HG02678 (cell line): Measurements from ENCODE around the gene NCKAP5.

Source experiments
- ATAC-seq: cut with Tn5 transposase; IDR thresholded peaks from one replicate; pipeline ENCODE4 v1.9.1; 2021; ENCODE audit warnings: mild to moderate bottlenecking, moderate library complexity; ENCODE audit not compliant: unreplicated experiment

The NCKAP5 gene

GRCh38 chr2:132752421-132753206, 815.6 kb downstream of the NCKAP5 start:
- no peak for ATAC-seq

DNA sequence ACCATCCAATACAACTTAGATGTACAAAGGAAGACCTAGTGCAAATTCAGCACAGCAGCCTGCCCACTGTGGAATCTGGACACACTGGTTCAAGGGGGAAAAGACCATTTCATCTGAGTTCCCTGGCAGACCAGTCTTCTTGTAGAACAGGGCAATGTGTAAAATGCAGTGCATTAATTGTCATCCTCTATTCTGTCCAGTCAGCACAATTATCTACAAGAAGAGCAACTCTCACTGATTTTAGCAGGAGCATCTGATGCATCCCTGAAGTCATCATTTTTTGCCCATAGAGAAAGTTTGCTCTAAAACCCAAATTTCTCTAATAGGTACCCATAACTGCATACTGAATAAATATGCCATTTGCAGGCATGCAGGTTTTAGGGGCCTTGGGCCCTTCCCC, 816.4 kb downstream of the NCKAP5 start:
- no peak for ATAC-seq

- no peak for ATAC-seq
Measured at GRCh38 chr2:132750606-132751005, 817.7 kb downstream of the NCKAP5 start.

DNA sequence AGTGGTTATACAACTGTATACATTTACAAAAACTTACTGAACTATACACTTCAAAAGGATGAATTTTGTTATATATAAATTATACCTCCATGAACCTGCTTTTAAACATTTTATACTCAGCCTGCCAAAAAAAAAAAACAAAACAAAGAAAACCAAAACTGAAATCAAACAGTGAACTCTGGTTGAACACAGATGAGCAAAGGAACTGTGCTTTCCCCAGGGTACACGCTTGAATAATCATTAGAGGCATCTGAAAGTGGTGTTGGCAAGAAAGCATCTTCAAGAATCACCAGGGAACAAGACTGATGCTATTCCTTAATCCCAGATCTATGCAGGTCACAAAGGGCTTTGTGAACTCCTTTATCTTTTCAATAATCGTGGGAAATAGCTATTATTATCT, 821.2 kb downstream of the NCKAP5 start:
- peak; percentile 84 for ATAC-seq

DNA sequence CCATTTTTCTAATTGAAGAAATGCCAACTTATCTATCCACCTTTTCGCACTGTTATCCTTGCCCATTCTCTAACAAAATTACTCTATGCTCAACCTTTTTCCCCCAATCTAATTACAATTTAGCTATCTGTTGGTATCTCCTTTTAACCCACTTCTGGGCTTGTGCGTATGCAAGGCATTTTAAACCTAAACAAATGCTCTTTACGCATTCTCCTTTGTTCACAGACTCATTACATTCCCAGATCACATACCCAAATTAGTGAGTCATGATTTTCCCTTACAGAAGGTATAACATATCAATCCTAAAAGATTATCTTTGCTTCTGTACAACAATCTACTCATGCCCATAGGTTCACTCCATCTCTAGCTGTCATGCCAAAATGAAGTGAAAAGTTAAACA, 826.5 kb downstream of the NCKAP5 start:
- ATAC-seq = no peak

DNA sequence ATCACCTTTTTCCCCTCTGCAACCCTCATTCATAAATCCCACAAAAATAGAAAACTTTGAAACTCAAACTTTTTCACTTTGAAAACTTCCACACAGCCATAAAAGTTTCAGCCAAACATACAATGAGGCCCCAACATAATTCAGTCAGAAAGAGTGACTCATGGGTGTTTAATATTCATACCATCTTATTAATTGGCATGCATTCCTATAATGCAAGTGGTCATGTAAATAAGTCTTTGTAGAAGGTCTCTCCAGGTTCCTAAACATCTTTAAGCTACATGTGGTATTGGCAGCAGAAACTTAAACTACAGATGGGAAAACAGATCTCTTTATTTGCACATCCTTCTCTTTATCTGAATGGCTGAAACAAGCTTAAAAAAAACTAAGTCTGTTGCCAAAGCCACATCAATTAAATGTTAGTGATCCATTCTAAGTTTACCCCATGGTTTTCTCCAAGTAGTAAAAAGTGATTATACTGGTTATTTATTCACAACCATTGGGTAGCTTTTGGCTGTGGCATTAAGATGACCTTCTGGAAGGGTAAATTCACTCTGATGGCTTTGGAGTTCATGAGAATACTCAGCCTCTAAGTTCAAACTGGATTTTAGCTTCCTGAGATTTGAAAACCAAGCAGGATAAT, 828.1 kb downstream of the NCKAP5 start:
- no peak for ATAC-seq

GRCh38 chr2:132738223-132738622, 830.0 kb downstream of the NCKAP5 start:
- no peak for ATAC-seq

- ATAC-seq = no peak
Measured at GRCh38 chr2:132736059-132736458, 832.2 kb downstream of the NCKAP5 start.

DNA sequence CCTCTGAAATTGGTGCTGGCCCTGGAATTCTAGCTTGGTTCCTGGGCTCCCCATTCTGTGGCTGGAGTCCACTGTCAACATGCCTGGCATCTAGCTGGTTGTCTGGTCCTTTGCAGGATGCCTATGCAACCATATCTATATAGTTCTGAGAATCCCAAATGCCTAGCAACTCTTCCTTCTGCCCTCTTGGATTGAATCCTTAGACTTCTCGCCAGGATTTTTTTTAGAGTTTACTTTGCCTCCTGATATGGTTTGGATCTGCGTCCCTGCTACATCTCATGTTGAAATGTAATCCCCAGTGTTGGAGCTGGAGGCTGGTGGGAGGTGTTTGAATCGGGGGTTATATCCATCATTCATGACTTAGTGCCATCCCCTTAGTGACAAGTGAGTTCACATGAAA, 833.3 kb downstream of the NCKAP5 start:
- no peak for ATAC-seq

DNA sequence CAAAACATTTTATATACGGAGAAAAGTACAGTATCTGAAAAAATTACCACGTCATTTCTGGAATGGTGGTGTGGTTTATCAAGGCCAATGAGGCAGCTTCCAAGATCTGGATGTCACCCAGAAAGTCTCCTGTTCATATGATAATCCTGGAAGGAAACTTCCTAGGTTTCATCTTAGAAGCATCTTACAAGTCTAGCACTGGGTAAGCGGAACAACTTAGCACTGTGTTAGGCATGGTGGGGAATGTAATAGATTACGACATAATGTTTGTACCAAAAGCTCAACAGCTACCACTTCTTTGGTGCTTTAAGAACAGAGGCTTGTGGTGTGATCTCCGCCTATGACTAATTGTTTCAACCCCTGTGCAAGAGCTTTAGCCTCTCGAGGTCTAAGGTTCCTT, 835.2 kb downstream of the NCKAP5 start:
- ATAC-seq = no peak

DNA sequence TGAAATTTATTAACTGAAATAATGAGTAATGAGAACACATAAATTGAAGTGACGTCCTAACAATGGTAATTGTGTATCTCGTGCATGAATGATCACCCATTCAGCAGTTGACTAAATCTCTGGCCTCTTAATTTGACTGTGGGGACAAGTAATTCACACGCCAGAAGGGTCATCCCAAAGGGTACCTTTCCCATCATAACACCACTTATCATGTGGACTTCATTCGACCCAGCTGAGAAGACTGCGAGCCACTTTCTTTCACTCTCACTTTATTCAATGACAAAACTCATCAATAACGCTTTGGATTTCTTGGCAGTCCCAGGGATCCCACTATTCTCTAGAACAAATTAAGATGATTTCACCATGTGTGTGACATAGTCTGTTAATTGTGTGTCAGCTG, 835.6 kb downstream of the NCKAP5 start:
- ATAC-seq = no peak

- no peak for ATAC-seq
Measured at GRCh38 chr2:132731441-132731840, 836.8 kb downstream of the NCKAP5 start.

DNA sequence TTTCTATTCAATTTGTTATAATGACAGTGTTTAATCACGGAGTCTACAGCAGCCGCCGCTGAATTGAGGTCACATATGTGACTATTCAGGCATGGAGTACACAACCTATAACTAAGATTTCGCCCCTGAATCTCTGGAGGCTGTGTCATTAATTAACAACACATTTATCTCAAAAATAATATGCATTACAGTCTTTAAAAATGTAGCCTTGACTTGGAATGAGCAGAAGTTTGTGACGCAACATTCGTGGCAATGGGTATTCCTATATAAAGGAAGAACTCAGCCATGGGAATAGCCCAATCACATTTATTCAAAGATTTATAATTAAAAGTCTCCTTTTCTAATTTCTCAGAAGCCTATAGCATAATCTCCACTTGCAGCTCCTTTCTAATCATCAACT, 837.7 kb downstream of the NCKAP5 start:
- no peak for ATAC-seq

DNA sequence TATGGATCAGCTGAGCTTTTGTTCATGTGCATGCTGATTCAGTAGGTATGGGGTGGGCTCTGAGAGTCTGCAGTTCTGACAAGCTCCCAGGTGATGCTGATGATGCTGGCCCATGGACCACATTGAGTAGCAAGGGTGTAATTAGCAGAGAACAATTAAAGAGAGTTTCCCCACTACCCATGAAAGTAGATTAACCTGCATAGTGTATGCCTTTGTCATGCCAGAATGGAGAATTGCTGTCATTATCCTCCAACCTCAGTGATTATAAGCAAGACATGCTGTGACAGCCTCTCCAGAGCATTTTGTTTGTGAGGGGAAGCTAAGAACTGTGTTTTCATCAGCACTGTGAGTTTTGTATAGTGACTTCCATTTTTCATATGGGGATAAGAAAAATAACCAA, 838.7 kb downstream of the NCKAP5 start:
- no peak for ATAC-seq

DNA sequence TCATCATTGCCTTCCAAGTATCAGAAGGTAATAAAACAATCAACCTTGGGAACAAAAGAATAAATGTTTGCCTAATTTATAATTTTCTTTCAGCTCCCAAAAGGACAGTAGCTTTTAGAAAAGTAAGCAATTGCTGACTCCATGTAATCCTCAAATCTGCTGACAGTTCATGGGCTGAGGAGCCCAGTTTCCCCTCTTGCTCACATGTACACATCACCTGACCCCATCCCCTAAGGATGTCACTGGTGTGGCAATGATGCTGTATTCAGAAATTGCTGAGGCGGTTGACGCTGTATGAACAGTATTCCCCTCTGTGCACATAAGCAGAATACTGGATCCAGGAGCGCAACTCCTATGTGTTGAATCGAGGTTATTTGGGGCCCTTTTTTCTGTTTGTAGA, 842.1 kb downstream of the NCKAP5 start:
- no peak for ATAC-seq

- no peak for ATAC-seq
Measured at GRCh38 chr2:132725748-132726147, 842.5 kb downstream of the NCKAP5 start.

DNA sequence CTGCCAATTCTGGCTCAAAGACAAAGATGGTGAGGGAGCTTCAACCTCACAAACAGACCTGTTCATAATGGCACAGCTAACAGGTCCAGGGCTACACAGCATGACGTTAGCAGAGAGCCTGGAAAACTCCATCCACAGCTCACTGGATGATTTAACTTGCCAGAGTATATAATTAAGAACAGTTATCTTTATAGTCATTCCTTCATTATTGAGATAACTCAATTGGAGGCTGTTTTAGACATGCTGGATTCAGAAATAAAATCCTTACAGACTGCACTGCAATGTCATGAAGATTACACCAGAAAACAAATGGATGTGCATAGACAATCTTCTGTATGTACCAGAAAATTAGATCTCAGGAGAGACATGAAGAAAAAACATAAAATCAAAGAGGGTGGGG, 843.1 kb downstream of the NCKAP5 start:
- no peak for ATAC-seq

GRCh38 chr2:132721938-132722337, 846.3 kb downstream of the NCKAP5 start:
- no peak for ATAC-seq

GRCh38 chr2:132720393-132720792, 847.9 kb downstream of the NCKAP5 start:
- ATAC-seq = no peak

GRCh38 chr2:132719480-132719879, 848.8 kb downstream of the NCKAP5 start:
- no peak for ATAC-seq

DNA sequence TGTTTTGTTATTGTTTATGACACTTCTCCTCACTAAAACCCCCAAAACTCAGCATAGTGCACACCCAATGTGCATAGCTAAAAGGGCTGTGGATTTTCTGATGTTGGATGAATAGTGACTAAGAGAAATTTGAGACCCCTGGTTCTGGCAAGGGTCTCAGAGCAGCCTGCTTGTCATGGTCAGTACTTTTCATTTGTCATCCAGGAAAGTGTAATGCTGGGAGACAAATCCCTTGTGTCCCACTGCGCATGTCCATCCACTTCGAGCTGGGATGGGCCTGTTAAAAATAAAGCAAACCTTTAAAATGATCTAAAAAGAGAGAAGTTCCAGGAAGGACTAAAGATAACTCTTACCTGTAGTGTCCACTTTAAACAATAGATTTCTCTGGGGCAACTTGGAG, 851.3 kb downstream of the NCKAP5 start:
- ATAC-seq = no peak
